A673 (cell line): ENCODE data around the gene KCNN1. TPM values are rescaled to one million over a fixed set of nuclear protein-coding genes. Genes with fewer than 3 reads are reported as not detected.

Experiments
- BruUV-seq: library from RNA; stranded (reverse); fragments of 400-500 nt; replicated peaks from 2 replicates; lab custom pipeline; 2021; lab: Mats Ljungman, UMichigan
- CTCF ChIA-PET: fragments of 300-600 bp; sonication (Branson Sonifier 250); formaldehyde crosslinking; loops from one replicate; lab custom pipeline; 2022; ENCODE audit warnings: antibody characterized with exemption; lab: Charles Lee
- POLR2A ChIA-PET: fragments of 300-600 bp; sonication (Branson Sonifier 250); formaldehyde crosslinking; loops from one replicate; lab custom pipeline; 2022; ENCODE audit warnings: antibody characterized with exemption; ENCODE audit not compliant: low non-redundant PET; lab: Charles Lee
- DNase-seq: peaks from one replicate; pipeline ENCODE4 v3.0.0-alpha.2; 2015; ENCODE audit warnings: low spot score
- H3K27ac ChIP-seq: fragments of 200-600 bp; sonication (generic); 2 replicates; pipeline ENCODE4 v1.5.1; 2016; ENCODE audit warnings: mixed run types, low read depth, mild to moderate bottlenecking, mixed read lengths, antibody characterized with exemption, low read length; ENCODE audit not compliant: poor library complexity, severe bottlenecking
- H3K27me3 ChIP-seq: fragments of 200-600 bp; sonication (generic); replicated peaks from 2 replicates; pipeline ENCODE4 v1.6.1; 2017; ENCODE audit warnings: mixed run types, low read depth, mild to moderate bottlenecking, mixed read lengths, antibody characterized with exemption, low read length; ENCODE audit not compliant: insufficient read depth, poor library complexity
- H3K36me3 ChIP-seq: fragments of 200-600 bp; sonication (generic); 2 replicates; pipeline ENCODE4 v1.6.1; 2016; ENCODE audit warnings: mixed run types, mild to moderate bottlenecking, mixed read lengths, antibody characterized with exemption, low read length; ENCODE audit not compliant: insufficient read depth, poor library complexity, severe bottlenecking
- H3K4me1 ChIP-seq: fragments of 200-600 bp; sonication (generic); 2 replicates; pipeline ENCODE4 v1.6.1; 2017; ENCODE audit warnings: mixed run types, mild to moderate bottlenecking, mixed read lengths, antibody characterized with exemption, low read length; ENCODE audit not compliant: insufficient read depth, poor library complexity, severe bottlenecking
- H3K4me3 ChIP-seq: fragments of 200-600 bp; sonication (generic); 2 replicates; pipeline ENCODE4 v1.5.1; 2016; ENCODE audit warnings: low read depth, mixed run types, mild to moderate bottlenecking, mixed read lengths, low read length; ENCODE audit not compliant: poor library complexity, severe bottlenecking
- H3K9me3 ChIP-seq: fragments of 200-600 bp; sonication (generic); 2 replicates; pipeline ENCODE4 v1.6.1; 2016; ENCODE audit warnings: mixed run types, low read depth, mild to moderate bottlenecking, mixed read lengths, antibody characterized with exemption, low read length; ENCODE audit not compliant: poor library complexity, severe bottlenecking
- CTCF ChIP-seq: fragments of 300-800, 200-600 bp; sonication (generic); conservative IDR thresholded peaks from 2 replicates; pipeline ENCODE4 v1.5.1; 2017; ENCODE audit warnings: low read depth, mild to moderate bottlenecking, antibody characterized with exemption, low read length, moderate library complexity, mixed read lengths
- EZH2 ChIP-seq: fragments of 200-600 bp; sonication (generic); IDR thresholded peaks from 2 replicates; pipeline ENCODE4 v1.6.1; 2017; ENCODE audit warnings: borderline replicate concordance, low read depth, mild to moderate bottlenecking, mixed read lengths, antibody characterized with exemption, low read length; ENCODE audit not compliant: poor library complexity, severe bottlenecking
- intact Hi-C: fragments of 100-400 bp; cut with micrococcal nuclease; formaldehyde crosslinking; loops from one replicate; pipeline ENCODE4 v1.10.0; 2022; ENCODE audit not compliant: unreplicated experiment
- total RNA-seq: library from RNA; stranded (reverse); gene quantifications from 2 replicates; pipeline ENCODE4 v1.2.3, GENCODE V29; 2021

KCNN1 gene
- total RNA-seq, 1 experiment from 2014 or later = 81.2 TPM

GRCh38 chr19:17944301-17944700 lies 22.6 kb upstream of the KCNN1 start:
- Histone ChIP-seq H3K9me3 (no peaks in the 10 kb centered on the region), H3K36me3 (no peaks in the 10 kb centered on the region), H3K4me3 (no peak overlapping the region), H3K27ac (peak overlapping the region; percentile 77), H3K27me3 (no peaks in the 10 kb centered on the region), H3K4me1 (peaks cover 53% of the 10 kb centered on the region)
- intact Hi-C loops = loop anchor here (2.0 kb wide), 1 partner anchor 110 kb away; no protein-coding TSS in a partner anchor
- BruUV-seq = no TSS peak
- ChIA-PET CTCF (no interaction called here), POLR2A (no interaction called here)
- DNase-seq = peak; percentile 75
- TF ChIP-seq EZH2 = no peak
- no peak for TF ChIP-seq CTCF

- Histone ChIP-seq H3K27ac (peak overlapping the region; percentile 31), H3K4me1 (peaks cover 71% of the 10 kb centered on the region), H3K27me3 (no peaks in the 10 kb centered on the region), H3K4me3 (no peak overlapping the region), H3K9me3 (no peaks in the 10 kb centered on the region), H3K36me3 (no peaks in the 10 kb centered on the region)
- no peak for DNase-seq
- TF ChIP-seq CTCF = no peak
- TF ChIP-seq EZH2 = no peak
- ChIA-PET POLR2A (no interaction called here), CTCF (interaction anchor here (0.6 to 1.0 kb wide), 4 partner anchors 14 to 138 kb away, joined by 4 to 10 read pairs (median 4); partner anchors contain the start of gene CCDC124)
- intact Hi-C loops = no loop called here
- no TSS peak for BruUV-seq
Observed at GRCh38 chr19:17946965-17947784, 19.7 kb upstream of the KCNN1 start.

GRCh38 chr19:17947815-17948513 lies 18.9 kb upstream of the KCNN1 start:
- CTCF ChIA-PET = interaction anchor here (0.6 to 1.0 kb wide), 5 partner anchors 15 to 640 kb away, joined by 4 to 10 read pairs (median 5); partner anchors contain the start of gene CCDC124
- intact Hi-C loops = no loop called here
- Histone ChIP-seq H3K36me3 (no peaks in the 10 kb centered on the region), H3K4me3 (peak overlapping the region; percentile 45), H3K9me3 (no peaks in the 10 kb centered on the region), H3K27me3 (no peaks in the 10 kb centered on the region), H3K27ac (peak overlapping the region; percentile 78), H3K4me1 (peaks cover 70% of the 10 kb centered on the region)
- DNase-seq = peak; percentile 98
- BruUV-seq = no TSS peak
- TF ChIP-seq CTCF (no peak), EZH2 (no peak)
- POLR2A ChIA-PET = no interaction called here
